Measurements from ENCODE around the gene C17orf50. TPM values are rescaled to one million over a fixed set of nuclear protein-coding genes. Genes with fewer than 3 reads are reported as not detected.

Gene C17orf50
- total RNA-seq, 2 experiments from 2014 or later = not detected

DNA sequence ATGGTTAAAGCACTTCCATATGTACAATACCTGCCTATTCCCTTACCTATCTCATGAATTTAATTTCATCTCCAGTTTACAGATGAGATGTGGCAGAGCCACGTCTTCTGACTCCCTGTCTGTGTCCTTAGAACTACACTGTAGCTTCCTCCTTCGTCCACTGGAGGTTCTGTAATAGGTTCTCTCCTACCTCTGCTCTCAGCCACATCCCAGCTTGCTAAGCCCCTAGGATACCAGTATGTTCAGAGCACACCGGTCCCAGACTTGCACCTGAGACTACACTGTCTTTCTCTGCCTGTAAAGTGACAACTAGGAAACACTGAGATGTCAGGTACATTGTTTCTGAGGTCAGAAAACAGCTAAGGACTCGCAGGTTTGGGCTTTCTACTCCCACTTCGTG, 33.1 kb upstream of the C17orf50 start:
- H3K9me3 Mint-ChIP-seq (ENCODE audit: low read depth) = no peaks in the 10 kb centered on the region
- H3K36me3 Mint-ChIP-seq = peaks cover 16% of the 10 kb centered on the region
- DNase-seq (no peak), ATAC-seq (no peak)
- no peak overlapping the region for H3K27ac Mint-ChIP-seq
- H3K4me1 Mint-ChIP-seq = peaks cover 9% of the 10 kb centered on the region
- CTCF ChIA-PET = interaction anchor here (1.3 kb wide), 1 partner anchor 37 kb away, joined by 3 read pairs; no protein-coding TSS in a partner anchor
- H3K4me3 Mint-ChIP-seq = no peak overlapping the region
- H3K27me3 Mint-ChIP-seq = peaks cover 17% of the 10 kb centered on the region

DNA sequence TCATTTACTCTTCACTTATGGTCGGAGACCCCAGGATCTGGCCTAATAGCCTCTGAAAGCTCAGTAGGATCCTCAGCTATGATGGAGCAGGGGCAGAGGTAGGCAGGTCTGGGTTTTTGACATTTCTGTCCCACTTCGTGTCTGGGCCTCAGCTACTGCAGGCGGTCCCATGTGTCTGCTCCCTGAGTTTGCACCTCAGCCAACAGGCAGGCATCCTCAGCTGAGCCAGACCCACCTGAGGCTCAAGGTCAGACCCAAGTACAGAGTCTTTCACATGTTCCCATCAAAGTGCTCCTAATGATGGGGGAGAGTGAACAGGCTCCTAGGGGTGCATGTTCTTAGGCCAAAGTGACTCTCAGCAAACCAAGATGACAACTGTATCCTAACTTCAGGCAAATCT, 32.1 kb upstream of the C17orf50 start:
- Mint-ChIP-seq H3K27ac (no peak overlapping the region), H3K4me3 (no peak overlapping the region), H3K9me3 (ENCODE audit: low read depth) (no peaks in the 10 kb centered on the region), H3K4me1 (peaks cover 6% of the 10 kb centered on the region), H3K36me3 (peaks cover 14% of the 10 kb centered on the region), H3K27me3 (peaks cover 23% of the 10 kb centered on the region)
- no peak for ATAC-seq
- CTCF ChIA-PET = interaction anchor here (1.3 kb wide), 1 partner anchor 36 kb away, joined by 3 read pairs; no protein-coding TSS in a partner anchor
- DNase-seq = no peak

DNA sequence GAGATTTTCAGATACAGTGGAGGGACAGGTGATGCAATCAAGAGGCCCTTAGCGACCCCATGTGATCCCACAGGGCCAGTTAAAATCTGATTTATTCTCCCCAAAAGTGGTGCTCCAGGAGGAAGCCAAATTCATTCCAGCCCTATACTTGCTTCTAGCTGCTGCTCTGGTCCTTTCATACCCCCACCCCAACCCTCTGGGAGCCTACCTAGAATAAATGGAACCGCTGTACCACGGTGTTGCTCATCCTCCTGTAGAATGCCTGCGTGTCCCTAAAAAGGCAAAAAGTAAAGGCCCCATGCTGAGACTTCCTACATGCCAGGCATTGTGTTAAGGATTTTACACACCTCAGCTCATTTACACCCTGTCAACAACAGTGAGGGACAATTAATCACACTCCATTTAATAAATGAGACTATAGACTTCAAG, 31.3 kb upstream of the C17orf50 start:
- DNase-seq = no peak
- Mint-ChIP-seq H3K27me3 (peaks cover 23% of the 10 kb centered on the region), H3K4me3 (no peak overlapping the region), H3K27ac (no peak overlapping the region), H3K4me1 (peaks cover 5% of the 10 kb centered on the region), H3K36me3 (peaks cover 7% of the 10 kb centered on the region), H3K9me3 (ENCODE audit: low read depth) (no peaks in the 10 kb centered on the region)
- no peak for ATAC-seq
- CTCF ChIA-PET = interaction anchor here (0.5 kb wide), 1 partner anchor 190 kb away, joined by 3 read pairs; no protein-coding TSS in a partner anchor

DNA sequence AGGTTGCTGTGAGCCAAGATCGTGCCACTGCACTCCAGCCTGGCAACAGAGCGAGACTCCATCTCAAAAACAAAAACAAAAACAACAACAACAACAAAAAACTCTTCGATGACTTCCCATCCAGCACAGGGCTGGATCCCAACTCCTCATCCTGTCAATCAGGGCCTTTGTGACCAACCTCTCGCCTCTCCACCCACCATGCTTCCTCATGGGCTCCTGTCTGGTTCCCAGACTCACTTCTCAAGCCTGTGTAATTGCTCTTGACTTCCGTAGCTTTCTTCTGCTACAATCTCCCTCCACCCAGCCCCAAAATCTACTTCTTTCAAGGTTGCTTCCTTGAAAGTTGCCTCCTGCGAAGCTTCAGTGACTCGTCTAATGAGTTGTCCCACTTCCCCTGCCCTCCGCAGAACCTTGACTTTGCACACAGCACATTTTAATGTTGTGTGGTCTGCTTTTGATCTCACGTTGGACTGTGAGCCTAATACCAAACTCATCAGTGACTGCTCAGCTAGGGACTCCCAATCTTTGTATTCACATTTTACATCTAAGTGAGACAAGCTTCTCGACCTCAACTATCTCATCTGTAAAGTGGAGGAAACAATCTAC, 30.2 kb upstream of the C17orf50 start:
- CTCF ChIA-PET = interaction anchor here (1.9 kb wide), 1 partner anchor 17 kb away, joined by 8 read pairs; no protein-coding TSS in a partner anchor
- no peak for ATAC-seq
- Mint-ChIP-seq H3K36me3 (peaks cover 2% of the 10 kb centered on the region), H3K27ac (no peak overlapping the region), H3K4me3 (no peak overlapping the region), H3K4me1 (peaks cover 5% of the 10 kb centered on the region), H3K27me3 (peaks cover 23% of the 10 kb centered on the region), H3K9me3 (ENCODE audit: low read depth) (no peaks in the 10 kb centered on the region)
- no peak for DNase-seq

DNA sequence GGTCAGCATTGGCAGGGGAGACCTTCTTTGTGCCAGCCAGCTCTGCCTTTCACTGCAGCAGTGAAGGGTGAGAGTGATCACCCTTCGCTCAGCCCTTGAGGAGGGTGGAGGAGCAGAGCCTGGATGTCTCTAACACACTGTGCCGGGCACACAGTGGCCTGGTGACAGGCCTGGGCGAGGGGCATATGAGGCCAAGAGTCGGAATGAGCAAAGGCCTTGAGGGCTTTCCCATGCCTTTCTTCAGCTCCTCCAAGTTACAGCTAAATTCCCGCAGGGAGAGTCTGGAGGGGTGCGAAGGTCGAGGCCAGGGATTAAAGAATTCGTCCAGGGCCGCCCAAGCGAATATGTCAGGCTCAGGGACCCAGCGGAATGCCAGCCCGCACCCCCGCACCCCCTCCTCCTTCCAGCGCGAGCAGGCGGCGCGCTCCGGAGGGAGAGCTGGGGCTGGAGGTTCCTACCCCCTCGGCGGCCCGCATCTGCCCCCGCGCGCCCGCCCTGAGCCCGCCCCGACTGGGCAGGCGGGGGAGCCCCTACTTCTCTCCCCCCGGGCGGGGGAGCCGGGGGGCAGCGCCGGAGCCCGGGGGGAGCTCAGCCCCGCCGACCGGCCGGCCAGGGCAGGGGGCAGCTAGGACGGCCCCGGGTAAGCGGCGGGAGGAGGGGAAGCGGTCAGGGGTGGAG, 29.3 kb upstream of the C17orf50 start, which contains the start of gene RASL10B:
RASL10B (plus strand) TSS at position 401 of the 678 bp plus-strand sequence. CDS start 3,546 bp downstream, outside the sequence.
- ATAC-seq = peak; percentile 40
- no peak for DNase-seq
- Mint-ChIP-seq H3K27ac (no peak within 1 kb of the TSS), H3K4me1 (peaks cover 5% of the 10 kb centered on the region), H3K4me3 (no peak within 1 kb of the TSS), H3K9me3 (ENCODE audit: low read depth) (no peaks in the 10 kb centered on the region), H3K27me3 (peaks cover 23% of the 10 kb centered on the region), H3K36me3 (peaks cover 2% of the 10 kb centered on the region)
- CTCF ChIA-PET = interaction anchor here (0.7 to 1.9 kb wide), 4 partner anchors 10 to 117 kb away, joined by 3 to 8 read pairs (median 6); no protein-coding TSS in a partner anchor

DNA sequence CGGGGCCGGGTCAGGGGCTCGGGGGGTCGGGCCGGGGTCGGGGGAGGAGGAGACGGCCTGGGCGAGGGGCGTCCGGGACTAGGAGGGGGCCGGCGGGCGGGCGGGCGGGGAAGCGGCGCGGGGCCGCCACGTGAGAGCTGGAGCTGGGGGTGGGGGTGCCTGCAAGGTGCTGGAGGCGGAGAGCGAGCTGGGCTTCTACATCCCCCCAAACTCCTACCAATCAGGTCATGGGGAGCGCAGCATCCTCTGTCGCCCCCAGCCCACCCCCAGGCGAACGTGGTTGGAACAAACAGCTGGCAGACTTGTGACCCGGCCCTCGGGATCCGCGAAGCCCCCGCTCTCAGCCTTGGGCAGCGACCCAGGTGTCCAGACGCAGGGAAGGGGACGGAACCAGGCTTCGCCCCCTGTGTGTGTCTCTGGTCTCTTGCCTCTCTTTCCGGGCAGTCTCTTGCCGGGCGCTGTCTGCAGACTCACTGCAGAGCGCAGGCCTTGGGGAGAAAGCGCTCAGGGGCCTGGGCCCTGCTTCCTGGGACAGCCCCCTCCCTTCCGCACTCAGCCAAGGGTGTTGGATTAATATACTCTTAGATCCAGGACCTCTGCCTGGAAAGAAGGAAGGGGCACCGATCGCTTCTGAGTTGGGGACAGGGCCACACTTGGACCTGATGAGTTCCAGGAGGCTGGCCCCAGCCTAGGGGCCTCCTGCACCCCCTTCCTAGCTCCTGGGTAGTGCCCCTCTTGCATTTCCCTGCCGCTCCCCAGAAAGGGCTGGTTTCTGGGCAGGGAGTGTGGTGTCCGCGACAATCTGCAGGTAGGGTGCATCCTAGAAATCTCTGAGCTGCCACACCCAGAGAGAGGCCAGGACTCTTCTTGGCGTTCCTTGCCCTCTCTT, 28.5 kb upstream of the C17orf50 start:
- CTCF ChIA-PET = interaction anchor here (0.7 to 1.8 kb wide), 5 partner anchors 8 to 118 kb away, joined by 3 to 8 read pairs (median 3); no protein-coding TSS in a partner anchor
- H3K4me3 Mint-ChIP-seq = no peak overlapping the region
- H3K27me3 Mint-ChIP-seq = peaks cover 23% of the 10 kb centered on the region
- H3K27ac Mint-ChIP-seq = no peak overlapping the region
- peaks cover 2% of the 10 kb centered on the region for H3K36me3 Mint-ChIP-seq
- H3K9me3 Mint-ChIP-seq (ENCODE audit: low read depth) = no peaks in the 10 kb centered on the region
- ATAC-seq (no peak), DNase-seq (no peak)
- H3K4me1 Mint-ChIP-seq = peaks cover 5% of the 10 kb centered on the region

DNA sequence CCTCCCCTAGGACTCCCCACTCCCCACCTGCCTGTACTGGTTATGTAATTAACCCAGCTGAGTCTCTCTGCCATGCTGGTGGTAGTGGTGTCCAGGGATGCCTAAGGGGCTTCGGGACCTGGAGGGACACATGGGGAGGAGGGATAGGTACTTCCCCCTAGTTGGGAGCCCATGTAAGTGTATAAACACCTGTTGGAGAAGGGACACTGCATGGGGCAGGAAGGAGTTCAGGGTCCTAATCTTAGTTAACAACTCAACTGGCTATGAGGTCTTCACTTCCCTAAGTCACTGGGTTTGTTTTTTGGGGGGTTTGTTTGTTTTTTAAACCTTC, 27.9 kb upstream of the C17orf50 start:
- Mint-ChIP-seq H3K27ac (no peak overlapping the region), H3K4me3 (no peak overlapping the region), H3K4me1 (peaks cover 5% of the 10 kb centered on the region), H3K9me3 (ENCODE audit: low read depth) (no peaks in the 10 kb centered on the region), H3K27me3 (peaks cover 23% of the 10 kb centered on the region), H3K36me3 (peaks cover 2% of the 10 kb centered on the region)
- CTCF ChIA-PET = interaction anchor here (0.7 to 1.8 kb wide), 3 partner anchors 8 to 31 kb away, joined by 3 to 8 read pairs (median 4); no protein-coding TSS in a partner anchor
- DNase-seq = no peak
- no peak for ATAC-seq

DNA sequence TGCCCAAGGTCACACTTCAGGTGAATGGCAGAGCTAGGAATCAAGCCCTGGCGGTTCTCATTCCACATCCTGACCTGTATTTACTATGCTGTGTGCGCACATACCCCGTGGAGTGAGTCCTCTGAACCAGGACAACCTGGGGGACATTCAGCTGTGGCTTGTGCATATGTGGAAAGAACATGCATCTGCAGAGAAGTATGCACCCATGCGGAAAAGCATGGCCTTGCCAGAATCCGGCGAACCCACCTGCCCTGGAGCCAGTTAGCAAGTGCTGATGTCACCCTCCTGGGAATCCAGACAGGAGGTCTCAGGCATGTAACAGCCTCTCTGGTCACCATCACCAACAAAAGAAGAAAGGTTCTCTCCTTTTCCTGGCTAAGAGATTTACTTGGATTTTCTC, 27.3 kb upstream of the C17orf50 start:
- H3K27me3 Mint-ChIP-seq = peaks cover 23% of the 10 kb centered on the region
- ATAC-seq (no peak), DNase-seq (no peak)
- H3K4me1 Mint-ChIP-seq = peaks cover 5% of the 10 kb centered on the region
- H3K9me3 Mint-ChIP-seq (ENCODE audit: low read depth) = no peaks in the 10 kb centered on the region
- CTCF ChIA-PET = interaction anchor here (0.7 to 1.8 kb wide), 2 partner anchors 9 to 14 kb away, joined by 3 to 4 read pairs; no protein-coding TSS in a partner anchor
- H3K4me3 Mint-ChIP-seq = no peak overlapping the region
- H3K36me3 Mint-ChIP-seq = peaks cover 2% of the 10 kb centered on the region
- H3K27ac Mint-ChIP-seq = no peak overlapping the region

DNA sequence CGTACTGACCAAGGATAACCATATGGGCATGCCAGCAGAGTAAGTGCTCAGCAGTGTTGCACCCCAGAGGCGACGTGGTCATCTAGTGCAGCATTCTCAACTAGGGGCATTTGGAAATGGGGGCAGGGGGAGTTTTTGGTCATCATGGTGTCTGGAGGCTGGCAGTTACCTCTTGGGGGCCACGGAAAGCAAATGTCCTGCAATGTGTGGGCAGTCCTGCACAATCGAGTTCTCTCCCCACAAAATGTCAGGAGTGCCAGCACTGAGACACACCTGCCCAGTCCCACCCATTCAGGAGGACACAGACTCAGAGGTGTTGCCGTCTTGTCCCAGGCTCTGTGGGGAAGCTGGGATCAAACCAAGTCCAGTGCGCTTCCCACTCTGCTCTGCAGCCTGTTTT, 26.3 kb upstream of the C17orf50 start:
- Mint-ChIP-seq H3K4me3 (no peak overlapping the region), H3K27ac (no peak overlapping the region), H3K9me3 (ENCODE audit: low read depth) (no peaks in the 10 kb centered on the region), H3K4me1 (peaks cover 5% of the 10 kb centered on the region), H3K36me3 (peaks cover 2% of the 10 kb centered on the region), H3K27me3 (peaks cover 24% of the 10 kb centered on the region)
- DNase-seq (no peak), ATAC-seq (no peak)
- CTCF ChIA-PET = no interaction called here

DNA sequence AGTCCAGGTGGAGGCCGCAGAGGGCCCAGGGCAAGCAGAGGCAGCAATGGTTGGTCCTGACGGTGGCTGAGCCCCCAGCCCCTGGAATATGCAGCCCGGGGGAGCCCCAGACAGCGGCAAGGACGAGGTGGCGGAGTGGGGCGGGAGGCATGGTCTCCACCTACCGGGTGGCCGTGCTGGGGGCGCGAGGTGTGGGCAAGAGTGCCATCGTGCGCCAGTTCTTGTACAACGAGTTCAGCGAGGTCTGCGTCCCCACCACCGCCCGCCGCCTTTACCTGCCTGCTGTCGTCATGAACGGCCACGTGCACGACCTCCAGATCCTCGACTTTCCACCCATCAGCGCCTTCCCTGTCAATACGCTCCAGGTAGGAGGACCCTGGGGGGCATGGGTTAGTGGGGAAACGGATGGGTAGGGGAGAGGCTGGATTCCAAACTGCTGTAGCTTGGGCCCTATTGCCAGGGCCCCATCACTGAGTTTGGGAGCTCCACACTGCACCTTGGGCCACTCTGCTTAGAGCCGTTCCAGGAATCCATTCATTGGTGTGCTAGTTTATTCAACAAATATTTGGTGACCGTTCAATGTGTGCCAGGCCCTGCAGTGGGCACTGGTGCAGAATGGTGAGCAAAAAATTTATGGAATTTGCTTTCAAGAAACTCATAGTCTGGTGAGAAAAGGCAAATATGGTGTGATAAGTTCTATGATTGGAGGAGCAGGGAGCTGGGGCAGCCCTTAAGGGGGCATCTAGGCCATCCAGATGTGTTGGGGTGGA, 25.5 kb upstream of the C17orf50 start:
- Mint-ChIP-seq H3K4me3 (no peak overlapping the region), H3K36me3 (peaks cover 2% of the 10 kb centered on the region), H3K27ac (no peak overlapping the region), H3K9me3 (ENCODE audit: low read depth) (no peaks in the 10 kb centered on the region), H3K27me3 (peaks cover 33% of the 10 kb centered on the region), H3K4me1 (peaks cover 5% of the 10 kb centered on the region)
- ATAC-seq (no peak), DNase-seq (no peak)
- CTCF ChIA-PET = interaction anchor here (0.6 to 2.5 kb wide), 2 partner anchors 12 to 809 kb away, joined by 3 to 11 read pairs; no protein-coding TSS in a partner anchor

DNA sequence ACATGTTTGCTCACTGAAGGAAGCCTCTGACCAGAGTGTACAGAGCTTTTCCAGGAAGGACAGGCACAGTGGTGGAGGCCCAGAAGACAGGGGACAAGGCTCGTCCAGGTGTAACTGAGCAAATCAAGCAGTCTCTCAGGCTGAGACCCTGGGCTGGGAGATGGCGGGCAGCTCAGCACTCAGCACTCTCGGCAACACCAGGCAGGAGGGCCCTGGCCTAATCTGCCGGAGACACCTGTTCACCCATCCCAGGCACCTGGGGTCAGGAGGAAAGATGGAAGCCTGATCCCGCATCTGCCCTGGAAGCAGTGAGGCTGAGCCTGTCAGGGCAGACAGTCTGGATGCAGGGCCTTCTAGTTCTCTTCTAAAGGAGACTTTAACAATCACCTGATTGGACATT, 24.5 kb upstream of the C17orf50 start:
- DNase-seq (no peak), ATAC-seq (no peak)
- Mint-ChIP-seq H3K4me3 (no peak overlapping the region), H3K4me1 (peaks cover 5% of the 10 kb centered on the region), H3K27me3 (peaks cover 32% of the 10 kb centered on the region), H3K36me3 (no peaks in the 10 kb centered on the region), H3K27ac (no peak overlapping the region), H3K9me3 (ENCODE audit: low read depth) (no peaks in the 10 kb centered on the region)
- CTCF ChIA-PET = interaction anchor here (2.5 kb wide), 1 partner anchor 11 kb away, joined by 11 read pairs; no protein-coding TSS in a partner anchor

DNA sequence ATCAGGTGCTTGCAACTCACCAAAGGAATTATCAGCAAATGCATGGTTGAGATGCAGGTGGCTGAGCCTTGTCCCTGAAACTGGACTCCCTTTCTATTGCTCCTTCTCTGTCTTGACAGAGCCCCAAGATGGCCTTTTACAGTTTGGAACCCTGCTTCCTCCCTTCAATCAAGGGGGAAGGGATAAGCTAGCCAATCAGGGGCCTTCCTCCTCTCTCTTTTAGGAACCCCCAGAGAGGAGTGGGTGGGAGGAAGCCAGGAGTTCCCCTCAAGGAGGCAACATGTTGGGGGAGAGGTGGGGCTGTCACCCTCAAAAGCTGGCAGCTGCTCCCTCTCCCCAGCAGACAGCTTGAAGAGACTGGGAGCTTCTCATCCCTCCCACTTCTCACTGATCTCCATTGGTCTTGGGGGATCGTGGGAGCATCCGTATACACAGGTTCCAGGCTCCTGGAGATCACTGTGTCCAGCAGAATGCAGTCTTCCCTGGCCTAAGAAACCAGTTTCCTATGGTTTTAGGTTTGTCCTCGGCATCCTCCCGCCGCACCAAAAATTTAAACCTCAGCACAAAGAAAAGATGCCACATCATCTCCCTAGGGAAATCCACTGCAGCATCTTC, 22.1 kb upstream of the C17orf50 start:
- H3K27me3 Mint-ChIP-seq = peaks cover 36% of the 10 kb centered on the region
- H3K4me3 Mint-ChIP-seq = no peak overlapping the region
- no peaks in the 10 kb centered on the region for H3K36me3 Mint-ChIP-seq
- peaks cover 8% of the 10 kb centered on the region for H3K4me1 Mint-ChIP-seq
- DNase-seq = no peak
- H3K27ac Mint-ChIP-seq = no peak overlapping the region
- H3K9me3 Mint-ChIP-seq (ENCODE audit: low read depth) = no peaks in the 10 kb centered on the region
- ATAC-seq = no peak
- CTCF ChIA-PET = interaction anchor here (0.8 kb wide), 1 partner anchor 9 kb away, joined by 3 read pairs; no protein-coding TSS in a partner anchor
